Superior temporal gyrus (tissue), 1 donor: ENCODE measurements around the gene CRTC3.
"Not testable (repeated sequence)": the region's sequence is repeated elsewhere in the genome, so short reads cannot be mapped to it uniquely, and the experiment has no call there.

Source experiments
- DNase-seq: peaks from one replicate; pipeline ENCODE4 v3.0.0-alpha.2; 2016; ENCODE audit errors: extremely low spot score

Gene CRTC3

GRCh38 chr15:90648137-90649070 is 118.7 kb downstream of the CRTC3 start:
- DNase-seq = peak; percentile 93

- no peak for DNase-seq
Observed at GRCh38 chr15:90650117-90650955, 120.6 kb downstream of the CRTC3 start.

GRCh38 chr15:90650956-90651689 is 121.4 kb downstream of the CRTC3 start:
- DNase-seq = no peak

- no peak for DNase-seq
Observed at GRCh38 chr15:90654233-90655136, 124.8 kb downstream of the CRTC3 start.

GRCh38 chr15:90657520-90658172 is 127.9 kb downstream of the CRTC3 start:
- not testable (repeated sequence) for DNase-seq

- no peak for DNase-seq
Observed at GRCh38 chr15:90659481-90659880, 129.8 kb downstream of the CRTC3 start.

GRCh38 chr15:90660195-90660998 is 130.7 kb downstream of the CRTC3 start:
- no peak for DNase-seq

GRCh38 chr15:90660999-90661330 is 131.2 kb downstream of the CRTC3 start:
- not testable (repeated sequence) for DNase-seq

GRCh38 chr15:90664081-90664461 is 134.3 kb downstream of the CRTC3 start:
- not testable (repeated sequence) for DNase-seq

- DNase-seq = no peak
Observed at GRCh38 chr15:90664650-90665287, 135.0 kb downstream of the CRTC3 start.

- no peak for DNase-seq
Observed at GRCh38 chr15:90665288-90666134, 135.8 kb downstream of the CRTC3 start.

GRCh38 chr15:90666135-90666909 is 136.6 kb downstream of the CRTC3 start:
- DNase-seq = no peak

GRCh38 chr15:90667073-90667754 is 137.5 kb downstream of the CRTC3 start:
- DNase-seq = no peak

- DNase-seq = not testable (repeated sequence)
Observed at GRCh38 chr15:90667755-90668345, 138.1 kb downstream of the CRTC3 start.

- not testable (repeated sequence) for DNase-seq
Observed at GRCh38 chr15:90670631-90671030, 140.9 kb downstream of the CRTC3 start.

- no peak for DNase-seq
Observed at GRCh38 chr15:90671216-90671615, 141.5 kb downstream of the CRTC3 start.
